ENCODE measurements around the gene GGCX.

Gene GGCX

DNA sequence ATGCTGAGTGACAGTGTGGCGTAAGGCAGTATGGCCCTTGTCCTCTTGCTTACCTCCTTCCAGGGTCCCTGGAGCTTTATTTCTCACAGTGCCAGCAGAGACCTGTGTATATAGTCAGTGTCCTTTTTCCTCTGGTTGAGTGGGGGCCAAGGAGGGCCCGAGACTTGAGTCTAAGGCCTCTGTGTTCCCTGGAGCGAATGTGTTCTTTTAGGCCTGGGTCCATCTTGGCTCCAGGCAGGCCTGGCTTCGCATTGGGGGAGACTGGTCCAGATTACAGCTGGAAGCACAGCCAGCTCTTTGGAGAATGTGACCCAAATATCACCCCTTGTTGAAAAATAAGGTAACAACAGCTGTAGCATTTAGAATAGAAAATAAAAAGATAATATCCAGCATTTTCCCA is 27.9 kb upstream of the GGCX start:
- no peaks in the 10 kb centered on the region for H3K36me3 ChIP-seq
- no peaks in the 10 kb centered on the region for H3K9me3 ChIP-seq
- no peak overlapping the region for H3K4me3 ChIP-seq (ENCODE audit: low read depth, low read length)
- no peak for DNase-seq
- no peaks in the 10 kb centered on the region for H3K4me1 ChIP-seq
- TF ChIP-seq, protein P1, sequence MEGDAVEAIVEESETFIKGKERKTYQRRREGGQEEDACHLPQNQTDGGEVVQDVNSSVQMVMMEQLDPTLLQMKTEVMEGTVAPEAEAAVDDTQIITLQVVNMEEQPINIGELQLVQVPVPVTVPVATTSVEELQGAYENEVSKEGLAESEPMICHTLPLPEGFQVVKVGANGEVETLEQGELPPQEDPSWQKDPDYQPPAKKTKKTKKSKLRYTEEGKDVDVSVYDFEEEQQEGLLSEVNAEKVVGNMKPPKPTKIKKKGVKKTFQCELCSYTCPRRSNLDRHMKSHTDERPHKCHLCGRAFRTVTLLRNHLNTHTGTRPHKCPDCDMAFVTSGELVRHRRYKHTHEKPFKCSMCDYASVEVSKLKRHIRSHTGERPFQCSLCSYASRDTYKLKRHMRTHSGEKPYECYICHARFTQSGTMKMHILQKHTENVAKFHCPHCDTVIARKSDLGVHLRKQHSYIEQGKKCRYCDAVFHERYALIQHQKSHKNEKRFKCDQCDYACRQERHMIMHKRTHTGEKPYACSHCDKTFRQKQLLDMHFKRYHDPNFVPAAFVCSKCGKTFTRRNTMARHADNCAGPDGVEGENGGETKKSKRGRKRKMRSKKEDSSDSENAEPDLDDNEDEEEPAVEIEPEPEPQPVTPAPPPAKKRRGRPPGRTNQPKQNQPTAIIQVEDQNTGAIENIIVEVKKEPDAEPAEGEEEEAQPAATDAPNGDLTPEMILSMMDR (IDR thresholded peaks at IDR 0.05; ENCODE audit: low read depth, low read length) = no peak
- no peaks in the 10 kb centered on the region for H3K27me3 ChIP-seq

- TF ChIP-seq, protein P1 (IDR thresholded peaks at IDR 0.05; ENCODE audit: low read depth, low read length) = no peak
- no peak for DNase-seq
These were observed 27.4 kb upstream of the GGCX start for GRCh38 chr2:85588645-85589044.

DNA sequence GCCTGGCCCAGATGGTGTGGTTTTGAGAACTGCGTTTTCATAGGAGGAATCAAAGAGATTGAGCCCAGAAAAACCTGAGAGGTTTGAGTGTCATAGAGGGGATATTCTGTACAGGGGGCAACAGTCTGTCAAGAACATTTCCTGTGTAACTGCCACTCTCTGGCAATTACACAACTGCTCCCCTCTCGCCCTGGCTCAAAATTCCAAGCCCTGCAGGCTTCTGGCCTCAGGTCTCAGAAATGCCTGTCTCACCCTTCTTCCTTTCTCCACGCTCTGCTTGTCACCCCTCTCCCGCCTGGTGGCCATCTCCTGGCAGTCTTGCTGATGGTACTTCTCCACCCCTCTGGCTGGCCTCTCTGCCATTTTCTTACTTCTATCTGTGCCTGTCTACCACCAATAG is 26.9 kb upstream of the GGCX start:
- no peak overlapping the region for H3K4me3 ChIP-seq (ENCODE audit: low read depth, low read length)
- no peaks in the 10 kb centered on the region for H3K27me3 ChIP-seq
- TF ChIP-seq, protein P1 (IDR thresholded peaks at IDR 0.05; ENCODE audit: low read depth, low read length) = no peak
- no peaks in the 10 kb centered on the region for H3K36me3 ChIP-seq
- no peaks in the 10 kb centered on the region for H3K9me3 ChIP-seq
- DNase-seq = no peak
- no peaks in the 10 kb centered on the region for H3K4me1 ChIP-seq

More at GRCh38 chr2:85588645-85589044, 27.4 kb upstream of the GGCX start:
- Histone ChIP-seq H3K9me3 (no peaks in the 10 kb centered on the region), H3K36me3 (no peaks in the 10 kb centered on the region), H3K27me3 (no peaks in the 10 kb centered on the region), H3K4me3 (ENCODE audit: low read depth, low read length) (no peak overlapping the region), H3K4me1 (no peaks in the 10 kb centered on the region)

DNA sequence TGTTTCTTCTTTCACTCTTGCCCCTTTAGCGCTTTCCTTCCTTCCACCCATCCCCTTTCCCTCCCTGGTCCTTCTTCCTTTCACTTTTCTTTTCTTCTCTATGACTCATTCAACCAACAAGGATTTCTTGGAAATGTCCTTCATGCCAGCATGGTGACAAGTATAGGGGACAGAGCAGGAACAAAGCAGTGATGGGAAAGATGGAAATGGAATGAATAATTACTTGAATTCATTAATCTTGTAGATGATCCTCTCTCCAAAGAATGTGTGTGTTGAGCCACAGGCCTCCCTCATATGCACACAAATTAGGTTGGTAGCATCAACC is 24.4 kb upstream of the GGCX start:
- Histone ChIP-seq H3K27me3 (no peaks in the 10 kb centered on the region), H3K4me3 (ENCODE audit: low read depth, low read length) (no peak overlapping the region), H3K36me3 (no peaks in the 10 kb centered on the region), H3K9me3 (no peaks in the 10 kb centered on the region), H3K4me1 (no peaks in the 10 kb centered on the region)
- TF ChIP-seq, protein P1 (IDR thresholded peaks at IDR 0.05; ENCODE audit: low read depth, low read length) = no peak
- DNase-seq = no peak

DNA sequence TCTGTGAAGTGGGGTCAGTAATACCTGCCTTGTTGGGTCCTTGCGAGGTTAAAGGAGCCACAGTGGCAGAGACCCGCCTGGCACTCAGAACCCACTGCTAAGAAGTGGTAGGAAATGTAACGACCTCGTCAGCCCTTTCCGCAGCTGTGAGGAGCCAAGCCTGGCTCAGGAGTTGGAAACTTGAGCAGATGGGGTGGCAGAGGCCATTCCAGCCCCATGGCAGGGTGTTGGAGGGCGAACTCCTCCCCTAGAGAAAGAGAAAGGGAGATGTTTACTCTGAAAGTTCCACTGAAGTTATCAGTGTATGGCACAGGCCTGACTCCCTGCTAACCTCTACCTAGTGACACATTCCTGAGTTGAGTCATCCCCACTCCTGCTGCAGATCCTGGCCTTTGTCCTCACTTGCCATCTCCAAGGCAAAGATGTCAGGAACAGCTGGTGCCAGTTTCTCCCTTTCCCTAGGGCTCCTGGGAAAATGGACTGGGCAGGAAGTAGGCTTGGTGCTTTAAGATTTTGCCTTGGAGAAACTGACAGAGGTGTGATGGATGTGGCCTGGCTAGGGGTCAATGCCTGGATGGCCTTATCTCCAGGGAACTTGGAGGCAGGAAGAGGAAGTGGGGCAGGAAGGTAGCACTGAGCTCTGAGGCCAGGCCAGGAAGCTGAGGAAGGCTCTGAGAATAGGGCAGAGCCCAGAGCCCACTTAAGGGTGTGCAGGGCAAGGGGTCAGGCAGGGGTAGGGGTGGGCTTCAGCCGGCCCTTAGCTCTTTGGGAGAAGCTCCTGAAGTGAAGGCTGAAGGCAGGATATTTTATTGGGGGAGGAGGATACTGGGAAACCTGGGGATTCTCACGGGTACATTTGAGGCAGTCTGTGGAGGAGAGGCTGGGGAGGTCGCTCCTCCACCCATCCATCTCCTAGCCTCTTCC is 23.8 kb upstream of the GGCX start:
- Histone ChIP-seq H3K4me3 (ENCODE audit: low read depth, low read length) (no peak overlapping the region), H3K9me3 (no peaks in the 10 kb centered on the region), H3K36me3 (no peaks in the 10 kb centered on the region), H3K27me3 (no peaks in the 10 kb centered on the region), H3K4me1 (no peaks in the 10 kb centered on the region)
- no peak for DNase-seq
- TF ChIP-seq, protein P1 (IDR thresholded peaks at IDR 0.05; ENCODE audit: low read depth, low read length) = no peak

DNA sequence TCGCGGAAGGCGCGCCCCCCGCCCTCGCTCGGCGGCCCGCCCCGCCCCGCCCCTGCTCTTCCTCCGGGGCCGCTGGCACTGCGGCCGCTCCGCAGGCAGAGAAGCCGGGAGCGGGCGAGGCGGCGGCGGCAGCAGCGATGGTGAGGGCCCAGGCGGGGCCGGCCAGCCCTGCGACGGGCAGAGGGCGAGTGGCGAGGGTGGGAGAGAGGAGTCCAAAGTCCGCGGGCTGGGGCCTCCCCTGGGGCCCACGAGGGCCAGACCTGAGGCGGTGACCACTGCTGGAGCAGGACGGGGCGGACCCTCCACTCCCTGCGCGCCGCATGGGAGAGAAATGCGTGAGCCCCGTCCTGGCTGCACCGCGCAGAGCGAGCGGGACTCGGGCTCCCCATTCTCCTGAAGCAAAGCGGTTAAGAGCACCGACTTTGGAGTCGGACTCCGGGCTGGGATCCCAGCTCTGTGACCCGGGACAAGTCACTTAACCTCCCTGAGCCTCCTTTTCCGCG is 23.1 kb upstream of the GGCX start, which contains the start of gene VAMP5:
VAMP5 (plus strand) TSS at position 78 of the 503 bp plus-strand sequence; CDS start at position 138, 60 bp downstream.
- Histone ChIP-seq H3K4me1 (no peaks in the 10 kb centered on the region), H3K4me3 (ENCODE audit: low read depth, low read length) (peak within 1 kb of the TSS; percentile 37), H3K9me3 (no peaks in the 10 kb centered on the region), H3K36me3 (no peaks in the 10 kb centered on the region), H3K27me3 (no peaks in the 10 kb centered on the region)
- peak; percentile 16 for DNase-seq
- TF ChIP-seq, protein P1 (IDR thresholded peaks at IDR 0.05; ENCODE audit: low read depth, low read length) = no peak

Data from BE2C (cell line).